ENCODE results near the gene LIMS1.

- TF ChIP-seq POLR2AphosphoS5 (IDR thresholded peaks at IDR 0.05; ENCODE audit: low read depth, low read length), result no peak
- no peak for TF ChIP-seq POLR2A (IDR thresholded peaks at IDR 0.05; ENCODE audit: low read depth, low read length)
These were observed 99.7 kb downstream of the LIMS1 start for GRCh38 chr2:108634011-108634410.

Measured in GM12892 (cell line).